Lower leg skin (tissue), 4 donors: ENCODE measurements around the gene STPG3. TPM values are rescaled to one million over a fixed set of nuclear protein-coding genes. Genes with fewer than 3 reads are reported as not detected.

ENCODE experiments used
- DNase-seq, 2 donors: peaks; one replicate each; pipeline ENCODE4 v3.0.0-alpha.2; 2019; ENCODE audit warnings: low spot score in 2 of 2
- H3K4me3 ChIP-seq: fragments of 200-600 bp; sonication (generic); 2 replicates; pipeline ENCODE4 v1.5.1; 2017; ENCODE audit warnings: mild to moderate bottlenecking, low read depth; ENCODE audit not compliant: poor library complexity, severe bottlenecking
- POLR2A ChIP-seq, 2 donors: fragments of 450-650 bp; IDR thresholded peaks; one replicate each; pipeline ENCODE4 v1.6.1; 2016 to 2017; ENCODE audit warnings: antibody characterized with exemption in 2 of 2, mild to moderate bottlenecking in 1 of 2, moderate library complexity in 1 of 2
- WGBS, 2 donors: methylation state at CpG; one replicate each; pipeline ENCODE4 v1.1.5; 2018; 5-methylcytosine and 5-hydroxymethylcytosine counted together
- intact Hi-C: fragments of 100-400 bp; cut with DNase I; formaldehyde crosslinking; loops from one replicate; pipeline ENCODE4 v1.15.0; 2023; ENCODE audit warnings: low total_unique reads
- total RNA-seq, 4 donors: library from RNA; depleted of rRNA; stranded (reverse); fragments of >200 nt; gene quantifications; one replicate each; pipeline ENCODE4 v1.1.0, GENCODE V29; 2016
- TF ChIP-seq, protein P1 (sequence below), 3 donors: fragments of 450-650 bp; IDR thresholded peaks; one replicate each; pipeline ENCODE4 v1.5.1; 2016; ENCODE audit warnings: antibody characterized with exemption in 3 of 3, mild to moderate bottlenecking in 3 of 3, moderate library complexity in 2 of 3

The STPG3 gene
- total RNA-seq, 4 donors from 2014 or later = not detected

DNA sequence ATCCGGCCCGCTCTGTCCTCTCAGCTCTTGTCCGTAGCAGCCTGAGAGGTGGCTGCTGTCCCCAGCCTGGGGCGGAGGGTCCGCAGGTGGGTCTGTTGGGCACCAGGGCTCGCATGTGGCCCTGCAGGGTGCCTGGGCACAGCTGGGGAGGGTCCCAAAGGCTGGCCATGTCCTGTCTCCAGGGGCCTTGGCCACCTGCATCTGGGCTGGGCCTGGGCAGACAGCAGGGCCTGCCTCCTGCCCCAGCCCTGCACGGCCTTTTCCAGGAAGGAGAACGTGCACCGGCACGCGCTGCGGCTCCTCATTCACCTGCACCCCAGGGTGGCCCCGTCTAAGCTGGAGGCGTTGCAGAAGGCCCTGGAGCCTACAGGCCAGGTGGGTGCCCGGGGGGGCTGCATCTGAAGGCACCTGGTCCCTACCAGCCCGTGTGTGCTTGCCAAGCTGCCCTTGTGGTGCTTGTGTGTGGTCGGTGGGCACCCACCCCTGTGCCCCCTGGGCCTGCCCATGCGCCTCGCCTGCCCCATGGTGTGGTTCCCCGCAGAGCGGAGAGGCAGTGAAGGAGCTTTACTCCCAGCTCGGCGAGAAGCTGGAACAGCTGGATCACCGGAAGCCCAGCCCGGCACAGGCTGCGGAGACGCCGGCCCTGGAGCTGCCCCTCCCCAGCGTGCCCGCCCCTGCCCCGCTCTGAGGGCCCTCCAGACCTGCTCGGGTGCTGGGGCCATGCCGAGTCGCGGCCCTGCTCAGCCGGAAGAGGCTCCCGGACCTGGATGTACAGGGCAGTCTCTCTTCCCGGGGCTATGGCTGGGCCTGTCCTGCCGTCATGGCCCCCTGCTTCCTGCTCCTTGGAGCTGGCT, 21.4 kb downstream of the STPG3 start:
- no peak overlapping the region for H3K4me3 ChIP-seq
- DNase-seq = no peak
- 75 to 79% methylated on average over 18 to 24 of the region's 39 CpGs for WGBS, 2 donors
- intact Hi-C loops = no loop called here
- no peak for TF ChIP-seq POLR2A (IDR thresholded peaks at IDR 0.05)

DNA sequence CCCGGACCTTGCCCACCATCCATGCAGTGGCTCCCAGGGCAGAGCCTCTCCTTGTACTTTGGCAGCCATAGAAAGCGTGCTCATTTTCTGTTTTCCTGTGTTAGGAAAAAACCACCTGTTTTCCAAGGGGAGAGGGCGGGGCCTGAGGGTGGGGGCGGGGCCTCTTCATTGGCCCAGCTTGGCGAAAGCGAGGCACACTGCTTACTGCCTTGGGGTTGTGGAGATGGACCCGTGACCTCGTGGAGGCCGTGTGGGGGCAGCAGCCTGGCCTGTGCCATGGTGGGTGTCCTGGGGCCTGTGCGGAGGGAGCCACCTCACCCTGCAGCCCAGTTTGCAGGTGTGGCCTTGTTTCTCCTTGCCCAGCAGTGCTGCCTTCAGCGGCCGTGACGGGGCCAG, 22.0 kb downstream of the STPG3 start:
- no peak for DNase-seq
- intact Hi-C loops = no loop called here
- WGBS, 2 donors = 69 to 88% methylated on average over 13 of the region's 13 CpGs

GRCh38 chr9:137273611-137274320, 22.7 kb downstream of the STPG3 start:
- 45 to 77% methylated on average over 9 of the region's 15 CpGs for WGBS, 2 donors
- H3K4me3 ChIP-seq = no peak overlapping the region
- intact Hi-C loops = no loop called here
- no peak for TF ChIP-seq POLR2A (IDR thresholded peaks at IDR 0.05)
- TF ChIP-seq, protein P1, sequence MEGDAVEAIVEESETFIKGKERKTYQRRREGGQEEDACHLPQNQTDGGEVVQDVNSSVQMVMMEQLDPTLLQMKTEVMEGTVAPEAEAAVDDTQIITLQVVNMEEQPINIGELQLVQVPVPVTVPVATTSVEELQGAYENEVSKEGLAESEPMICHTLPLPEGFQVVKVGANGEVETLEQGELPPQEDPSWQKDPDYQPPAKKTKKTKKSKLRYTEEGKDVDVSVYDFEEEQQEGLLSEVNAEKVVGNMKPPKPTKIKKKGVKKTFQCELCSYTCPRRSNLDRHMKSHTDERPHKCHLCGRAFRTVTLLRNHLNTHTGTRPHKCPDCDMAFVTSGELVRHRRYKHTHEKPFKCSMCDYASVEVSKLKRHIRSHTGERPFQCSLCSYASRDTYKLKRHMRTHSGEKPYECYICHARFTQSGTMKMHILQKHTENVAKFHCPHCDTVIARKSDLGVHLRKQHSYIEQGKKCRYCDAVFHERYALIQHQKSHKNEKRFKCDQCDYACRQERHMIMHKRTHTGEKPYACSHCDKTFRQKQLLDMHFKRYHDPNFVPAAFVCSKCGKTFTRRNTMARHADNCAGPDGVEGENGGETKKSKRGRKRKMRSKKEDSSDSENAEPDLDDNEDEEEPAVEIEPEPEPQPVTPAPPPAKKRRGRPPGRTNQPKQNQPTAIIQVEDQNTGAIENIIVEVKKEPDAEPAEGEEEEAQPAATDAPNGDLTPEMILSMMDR (IDR thresholded peaks at IDR 0.05) = no peak
- no peak for DNase-seq

More for the DNA sequence above, 22.0 kb downstream of the STPG3 start:
- TF ChIP-seq, protein P1 (IDR thresholded peaks at IDR 0.05) = no peak
- no peak for TF ChIP-seq POLR2A (IDR thresholded peaks at IDR 0.05)
- no peak overlapping the region for H3K4me3 ChIP-seq

GRCh38 chr9:137275203-137275587, 24.1 kb downstream of the STPG3 start:
- no peak for DNase-seq

GRCh38 chr9:137275588-137276472, 24.7 kb downstream of the STPG3 start:
- H3K4me3 ChIP-seq = no peak overlapping the region
- no peak for DNase-seq
- intact Hi-C loops = no loop called here

More at GRCh38 chr9:137275203-137275587, 24.1 kb downstream of the STPG3 start:
- TF ChIP-seq, protein P1 (IDR thresholded peaks at IDR 0.05) = no peak
- TF ChIP-seq POLR2A (IDR thresholded peaks at IDR 0.05) = no peak
- 76 to 83% methylated on average over 10 of the region's 10 CpGs for WGBS, 2 donors
- H3K4me3 ChIP-seq = no peak overlapping the region
- intact Hi-C loops = no loop called here

More at GRCh38 chr9:137275588-137276472, 24.7 kb downstream of the STPG3 start:
- TF ChIP-seq, protein P1 (IDR thresholded peaks at IDR 0.05) = no peak
- TF ChIP-seq POLR2A (IDR thresholded peaks at IDR 0.05) = no peak
- 68 to 69% methylated on average over 23 of the region's 24 CpGs for WGBS, 2 donors
